Eye (tissue), 1 donor: ENCODE data around the gene TLR2.
A peak's percentile ranks its signal among the peaks of the same experiment; 100 is the strongest.

Experiments used
- DNase-seq: peaks from one replicate; pipeline ENCODE4 v3.0.0-alpha.2; 2015

TLR2 gene, protein sequence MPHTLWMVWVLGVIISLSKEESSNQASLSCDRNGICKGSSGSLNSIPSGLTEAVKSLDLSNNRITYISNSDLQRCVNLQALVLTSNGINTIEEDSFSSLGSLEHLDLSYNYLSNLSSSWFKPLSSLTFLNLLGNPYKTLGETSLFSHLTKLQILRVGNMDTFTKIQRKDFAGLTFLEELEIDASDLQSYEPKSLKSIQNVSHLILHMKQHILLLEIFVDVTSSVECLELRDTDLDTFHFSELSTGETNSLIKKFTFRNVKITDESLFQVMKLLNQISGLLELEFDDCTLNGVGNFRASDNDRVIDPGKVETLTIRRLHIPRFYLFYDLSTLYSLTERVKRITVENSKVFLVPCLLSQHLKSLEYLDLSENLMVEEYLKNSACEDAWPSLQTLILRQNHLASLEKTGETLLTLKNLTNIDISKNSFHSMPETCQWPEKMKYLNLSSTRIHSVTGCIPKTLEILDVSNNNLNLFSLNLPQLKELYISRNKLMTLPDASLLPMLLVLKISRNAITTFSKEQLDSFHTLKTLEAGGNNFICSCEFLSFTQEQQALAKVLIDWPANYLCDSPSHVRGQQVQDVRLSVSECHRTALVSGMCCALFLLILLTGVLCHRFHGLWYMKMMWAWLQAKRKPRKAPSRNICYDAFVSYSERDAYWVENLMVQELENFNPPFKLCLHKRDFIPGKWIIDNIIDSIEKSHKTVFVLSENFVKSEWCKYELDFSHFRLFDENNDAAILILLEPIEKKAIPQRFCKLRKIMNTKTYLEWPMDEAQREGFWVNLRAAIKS

GRCh38 chr4:153684182-153684970 lies at the start of gene TLR2:
TSS of gene TLR2 (plus strand) at chr4:153684280. CDS start at chr4:153702908, 18,628 bp downstream.
- DNase-seq = peak; percentile 70

DNA sequence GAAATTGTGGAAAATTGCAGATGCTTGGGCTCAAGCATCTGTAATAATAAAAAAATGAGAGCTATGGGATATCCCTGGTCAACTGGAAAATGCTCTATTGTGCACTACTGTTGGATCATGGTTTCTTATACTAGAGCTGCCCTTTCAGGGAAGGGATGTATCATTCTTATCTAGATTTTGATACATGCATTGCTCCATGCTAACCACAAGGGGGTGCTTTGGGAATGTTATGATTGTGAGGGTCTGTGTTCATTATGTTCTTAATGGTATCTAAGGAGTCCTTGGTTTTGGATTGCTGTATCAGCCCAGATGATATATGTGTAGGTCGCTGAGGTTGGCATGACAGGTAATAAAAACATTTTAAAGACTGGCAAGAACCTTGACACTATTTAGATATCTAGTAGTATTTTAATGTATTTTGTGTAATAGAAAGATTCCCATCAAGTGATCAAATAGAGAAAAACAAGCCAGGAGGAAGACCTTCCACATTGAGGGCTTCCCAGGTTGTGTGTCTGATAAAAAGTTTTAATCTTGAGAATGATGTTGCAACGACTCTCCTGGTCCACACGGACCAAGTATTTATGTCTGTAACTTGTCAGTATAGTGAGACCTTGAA lies 49.2 kb upstream of the TLR2 start:
- DNase-seq = peak; percentile 49

GRCh38 chr4:153635846-153636245 lies 48.2 kb upstream of the TLR2 start:
- DNase-seq = no peak

GRCh38 chr4:153637201-153637600 lies 46.9 kb upstream of the TLR2 start:
- no peak for DNase-seq

- no peak for DNase-seq
These were observed 46.1 kb upstream of the TLR2 start for GRCh38 chr4:153638011-153638410.

GRCh38 chr4:153638999-153639398 lies 45.1 kb upstream of the TLR2 start:
- DNase-seq = no peak

DNA sequence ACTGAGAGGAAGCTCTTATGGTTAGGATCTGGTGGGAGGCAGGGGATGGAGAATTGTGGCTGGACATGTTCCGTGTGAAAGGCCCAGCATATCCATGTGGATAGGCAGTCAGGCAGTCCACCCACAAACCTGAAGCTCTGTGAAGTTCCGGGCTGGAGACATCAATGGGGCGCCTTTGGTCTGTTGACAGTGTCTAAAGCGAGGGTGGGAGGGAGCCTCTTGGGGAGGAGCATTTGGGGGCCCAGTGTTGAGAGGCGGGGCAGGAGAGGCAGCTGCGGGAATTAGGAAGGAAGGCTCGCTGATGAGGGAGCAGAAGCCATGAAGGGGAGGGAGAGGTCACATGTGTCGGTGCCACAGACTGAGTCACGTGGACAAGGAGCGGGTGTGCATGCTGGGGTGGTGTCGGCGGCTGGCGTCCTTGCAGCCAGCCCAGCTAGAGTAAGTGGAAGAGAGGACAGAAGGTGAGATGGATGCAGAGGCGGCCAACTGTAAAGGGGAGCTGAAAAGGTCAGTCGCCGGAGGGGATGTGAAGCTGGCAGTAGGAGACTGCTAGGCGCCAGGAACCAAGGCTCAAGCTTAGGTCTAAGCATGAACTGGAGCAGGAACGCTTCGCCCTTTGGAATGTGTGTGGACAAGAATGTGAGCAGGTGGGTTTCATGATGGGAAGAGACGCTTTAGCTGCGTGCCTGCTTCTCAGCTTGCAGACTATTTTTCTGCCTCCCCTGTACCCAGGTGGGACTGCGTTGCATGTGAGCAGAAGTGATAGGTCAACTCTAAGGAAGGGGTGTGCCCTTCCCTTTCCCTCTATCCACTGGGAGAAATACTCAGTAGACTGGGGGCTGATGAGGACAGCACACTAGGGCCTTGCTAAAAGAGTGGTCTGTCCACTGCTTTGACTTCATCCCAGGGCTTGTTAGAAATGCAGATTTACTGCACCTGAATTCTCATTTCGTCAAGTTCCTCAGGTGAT lies 44.0 kb upstream of the TLR2 start:
- peak; percentile 49 for DNase-seq

DNA sequence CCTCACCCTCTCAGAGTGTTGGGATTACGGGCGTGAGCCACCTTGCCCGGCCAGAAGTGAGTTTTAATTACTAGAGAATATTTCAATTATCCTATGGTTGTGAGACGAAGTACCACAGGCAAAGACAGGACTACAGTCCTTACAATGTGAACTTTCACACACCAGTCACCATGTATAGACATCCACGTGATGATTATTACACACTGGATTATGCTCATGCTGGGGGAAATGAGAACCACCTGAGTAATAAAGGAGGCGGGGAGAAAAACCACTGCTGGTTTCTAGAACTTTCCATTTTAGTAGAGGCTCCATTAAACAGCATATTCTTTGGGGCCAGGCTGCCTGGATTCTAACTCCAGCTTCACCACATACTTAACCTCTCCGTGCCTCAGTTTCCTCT lies 42.5 kb upstream of the TLR2 start:
- DNase-seq = no peak

DNA sequence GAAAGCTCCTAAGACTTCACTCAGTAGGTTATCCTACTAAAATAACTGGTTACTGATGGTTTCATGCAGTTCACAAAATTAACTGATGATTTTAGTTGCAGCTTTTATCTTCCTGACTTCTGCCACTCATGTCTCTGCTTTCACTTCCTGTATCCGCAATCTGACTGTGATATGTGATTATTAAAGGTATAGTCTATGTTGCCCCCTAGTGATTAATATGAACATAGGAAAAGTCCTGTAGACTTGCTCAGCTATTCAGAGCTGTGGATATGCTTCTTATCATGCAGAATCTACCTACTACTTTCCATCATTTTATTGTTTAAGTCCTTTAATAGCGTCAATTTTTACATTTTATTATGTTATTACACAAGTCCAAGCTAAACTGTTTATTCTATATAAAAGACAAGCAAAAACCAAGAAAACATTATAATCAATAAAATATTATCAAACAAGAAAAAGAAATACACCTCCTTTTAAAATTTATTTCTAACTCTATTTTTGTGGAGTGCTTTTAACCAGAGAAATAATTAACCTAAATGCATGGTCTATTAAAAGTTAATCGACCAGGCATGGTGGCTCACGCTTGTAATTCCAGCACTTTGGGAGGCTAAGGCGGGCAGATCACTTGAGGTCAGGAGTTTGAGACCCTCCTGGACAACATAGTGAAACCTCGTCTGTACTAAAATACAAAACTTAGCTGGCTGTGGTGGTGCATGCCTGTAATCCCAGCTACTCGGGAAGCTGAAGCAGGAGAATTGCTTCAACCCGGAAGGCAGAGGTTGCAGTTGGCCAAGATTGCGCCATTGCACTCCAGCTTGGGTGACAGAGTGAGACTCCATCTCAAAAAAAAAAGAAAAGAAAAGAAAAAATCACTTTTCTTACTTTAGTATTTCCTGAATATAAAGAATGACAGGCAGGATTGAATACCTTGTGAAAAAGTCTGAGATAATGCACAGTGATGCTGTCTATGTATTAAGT lies 40.4 kb upstream of the TLR2 start:
- peak; percentile 60 for DNase-seq

- DNase-seq = no peak
These were observed 38.9 kb upstream of the TLR2 start for GRCh38 chr4:153645183-153645582.

DNA sequence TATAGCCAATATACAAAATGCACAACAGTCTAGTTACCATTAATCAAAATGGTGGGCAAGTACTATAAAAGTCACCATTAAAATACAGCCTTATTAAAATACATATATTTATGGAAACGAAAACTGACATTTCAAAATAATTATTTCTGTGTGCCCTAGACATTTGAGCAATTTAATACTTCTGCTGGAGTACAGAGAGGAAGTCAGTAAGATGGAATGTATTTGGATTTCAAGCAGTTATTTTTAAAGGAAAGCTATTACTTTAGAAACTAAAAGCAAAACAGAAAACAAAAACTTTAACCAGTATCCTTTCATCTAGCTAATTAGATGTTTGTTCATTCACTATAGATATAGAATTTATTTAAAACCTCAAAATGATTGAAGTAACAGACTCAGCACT lies 37.8 kb upstream of the TLR2 start:
- no peak for DNase-seq

GRCh38 chr4:153646978-153647377 lies 37.1 kb upstream of the TLR2 start:
- no peak for DNase-seq

- DNase-seq = no peak
These were observed 36.1 kb upstream of the TLR2 start for GRCh38 chr4:153647975-153648374.

- DNase-seq = no peak
These were observed 34.5 kb upstream of the TLR2 start for GRCh38 chr4:153649572-153649991.

GRCh38 chr4:153651116-153651515 lies 33.0 kb upstream of the TLR2 start:
- DNase-seq = no peak

GRCh38 chr4:153651587-153651986 lies 32.5 kb upstream of the TLR2 start:
- no peak for DNase-seq

- no peak for DNase-seq
These were observed 31.9 kb upstream of the TLR2 start for GRCh38 chr4:153652051-153652784.

GRCh38 chr4:153655002-153655541 lies 29.0 kb upstream of the TLR2 start:
- DNase-seq = no peak

DNA sequence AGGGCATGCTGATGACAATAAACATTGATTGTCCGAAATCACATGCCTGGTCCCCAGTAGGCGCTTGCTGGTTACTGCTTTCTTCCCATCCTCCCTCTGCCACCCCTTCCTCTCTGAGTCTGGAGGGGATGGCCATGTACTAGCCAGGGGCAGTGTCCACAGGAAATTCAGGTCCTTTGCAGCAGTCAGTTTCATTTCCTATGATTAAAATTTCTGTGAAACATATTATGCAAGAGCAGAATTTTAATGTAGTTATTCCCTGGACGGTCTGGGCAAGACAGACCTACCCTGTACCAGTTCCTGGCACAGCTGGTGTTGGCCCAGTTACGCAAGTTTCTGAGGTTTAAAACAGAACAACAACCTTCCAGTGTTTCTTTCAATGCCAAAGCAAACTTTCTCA lies 28.2 kb upstream of the TLR2 start:
- DNase-seq = no peak
